ENCODE results near the gene GDNF. TPM values are rescaled to one million over a fixed set of nuclear protein-coding genes. Genes with fewer than 3 reads are reported as not detected.

Gene GDNF
- total RNA-seq, 1 donor from 2014 or later, result 0.57 TPM

DNA sequence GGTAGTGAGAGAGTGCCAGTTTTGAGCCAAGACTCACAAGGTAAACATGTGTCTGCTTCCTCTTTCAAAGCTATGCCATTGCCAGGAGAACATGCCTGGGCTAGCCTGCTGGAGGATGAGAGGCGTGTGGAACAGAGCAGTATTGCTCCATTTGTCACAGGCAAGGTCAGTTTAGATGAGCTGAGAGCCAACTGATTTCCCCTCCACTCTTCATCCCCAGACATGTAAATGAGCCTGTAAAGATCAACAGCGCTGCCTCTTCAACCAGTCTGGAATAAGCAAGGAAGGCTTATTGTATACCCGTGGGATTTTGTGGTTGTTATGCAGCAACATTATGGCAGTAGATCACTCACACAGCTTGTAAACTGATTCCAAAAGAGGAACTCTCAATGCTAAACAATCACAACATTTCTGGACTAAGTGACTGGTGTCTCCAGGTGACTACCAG is 8.2 kb upstream of the GDNF start:
- Mint-ChIP-seq H3K4me3 (ENCODE audit: low read depth) (no peak overlapping the region), H3K36me3 (ENCODE audit: insufficient read depth) (no peaks in the 10 kb centered on the region), H3K27ac (no peak overlapping the region), H3K9me3 (ENCODE audit: low read depth) (no peaks in the 10 kb centered on the region), H3K4me1 (ENCODE audit: low read depth) (no peaks in the 10 kb centered on the region), H3K27me3 (peaks cover 37% of the 10 kb centered on the region)
- DNase-seq (ENCODE audit: low spot score, unreplicated experiment), result no peak
- TF ChIP-seq, protein P1, sequence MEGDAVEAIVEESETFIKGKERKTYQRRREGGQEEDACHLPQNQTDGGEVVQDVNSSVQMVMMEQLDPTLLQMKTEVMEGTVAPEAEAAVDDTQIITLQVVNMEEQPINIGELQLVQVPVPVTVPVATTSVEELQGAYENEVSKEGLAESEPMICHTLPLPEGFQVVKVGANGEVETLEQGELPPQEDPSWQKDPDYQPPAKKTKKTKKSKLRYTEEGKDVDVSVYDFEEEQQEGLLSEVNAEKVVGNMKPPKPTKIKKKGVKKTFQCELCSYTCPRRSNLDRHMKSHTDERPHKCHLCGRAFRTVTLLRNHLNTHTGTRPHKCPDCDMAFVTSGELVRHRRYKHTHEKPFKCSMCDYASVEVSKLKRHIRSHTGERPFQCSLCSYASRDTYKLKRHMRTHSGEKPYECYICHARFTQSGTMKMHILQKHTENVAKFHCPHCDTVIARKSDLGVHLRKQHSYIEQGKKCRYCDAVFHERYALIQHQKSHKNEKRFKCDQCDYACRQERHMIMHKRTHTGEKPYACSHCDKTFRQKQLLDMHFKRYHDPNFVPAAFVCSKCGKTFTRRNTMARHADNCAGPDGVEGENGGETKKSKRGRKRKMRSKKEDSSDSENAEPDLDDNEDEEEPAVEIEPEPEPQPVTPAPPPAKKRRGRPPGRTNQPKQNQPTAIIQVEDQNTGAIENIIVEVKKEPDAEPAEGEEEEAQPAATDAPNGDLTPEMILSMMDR (IDR thresholded peaks at IDR 0.05; ENCODE audit: unreplicated experiment), result no peak

DNA sequence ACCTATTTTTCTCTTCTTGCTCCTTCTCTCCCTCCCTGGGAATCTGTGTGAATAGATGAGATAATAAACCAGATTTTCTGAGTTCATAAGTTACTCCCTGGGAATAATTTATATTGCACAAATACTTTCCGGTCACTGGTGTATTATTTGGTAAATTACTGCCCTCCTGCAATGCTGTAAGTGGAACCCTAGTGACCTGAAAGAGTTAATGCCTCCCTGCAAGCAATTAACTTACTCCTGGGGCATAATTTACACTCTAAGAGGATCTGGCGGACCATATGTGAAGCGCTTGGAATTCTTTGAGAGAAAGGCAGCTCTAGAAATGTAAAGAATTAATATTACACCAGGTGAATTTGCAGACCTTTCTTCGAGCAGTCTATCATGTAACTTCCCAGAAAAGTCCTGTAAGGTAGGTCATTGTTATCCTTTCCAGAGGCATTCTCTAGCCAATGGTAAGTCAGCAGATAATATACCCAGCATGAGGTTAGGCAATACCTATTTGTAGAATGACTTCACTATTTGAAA is 7.0 kb upstream of the GDNF start:
- no peak overlapping the region for H3K27ac Mint-ChIP-seq
- DNase-seq (ENCODE audit: low spot score, unreplicated experiment), result no peak
- H3K9me3 Mint-ChIP-seq (ENCODE audit: low read depth), result no peaks in the 10 kb centered on the region
- H3K4me3 Mint-ChIP-seq (ENCODE audit: low read depth), result no peak overlapping the region
- H3K36me3 Mint-ChIP-seq (ENCODE audit: insufficient read depth), result no peaks in the 10 kb centered on the region
- TF ChIP-seq, protein P1 (IDR thresholded peaks at IDR 0.05; ENCODE audit: unreplicated experiment), result no peak
- H3K27me3 Mint-ChIP-seq, result peaks cover 49% of the 10 kb centered on the region
- no peaks in the 10 kb centered on the region for H3K4me1 Mint-ChIP-seq (ENCODE audit: low read depth)

DNA sequence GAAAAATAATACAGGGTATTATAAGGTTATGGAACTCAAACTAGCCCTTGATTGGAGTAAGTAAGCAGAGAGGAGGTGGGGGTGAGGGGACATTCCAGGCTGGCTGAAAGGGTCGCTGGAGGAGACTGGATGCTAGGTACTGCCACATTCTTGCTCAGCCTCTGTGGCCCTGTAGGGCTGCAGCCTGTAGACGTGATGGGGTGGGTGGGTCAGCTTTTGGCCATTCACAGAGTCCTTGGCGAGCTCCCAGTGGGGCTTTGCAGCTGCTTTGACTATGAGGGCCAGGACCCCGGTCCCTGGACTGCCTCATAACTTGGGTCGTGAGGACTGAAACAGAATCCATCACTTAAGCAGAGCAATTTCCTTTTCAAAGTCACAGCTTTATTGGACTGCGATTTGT is 4.2 kb upstream of the GDNF start:
- Mint-ChIP-seq H3K4me3 (ENCODE audit: low read depth) (no peak overlapping the region), H3K4me1 (ENCODE audit: low read depth) (peaks cover 3% of the 10 kb centered on the region), H3K27me3 (peaks cover 68% of the 10 kb centered on the region), H3K9me3 (ENCODE audit: low read depth) (no peaks in the 10 kb centered on the region), H3K36me3 (ENCODE audit: insufficient read depth) (no peaks in the 10 kb centered on the region), H3K27ac (no peak overlapping the region)
- TF ChIP-seq, protein P1 (IDR thresholded peaks at IDR 0.05; ENCODE audit: unreplicated experiment), result no peak
- no peak for DNase-seq (ENCODE audit: low spot score, unreplicated experiment)

DNA sequence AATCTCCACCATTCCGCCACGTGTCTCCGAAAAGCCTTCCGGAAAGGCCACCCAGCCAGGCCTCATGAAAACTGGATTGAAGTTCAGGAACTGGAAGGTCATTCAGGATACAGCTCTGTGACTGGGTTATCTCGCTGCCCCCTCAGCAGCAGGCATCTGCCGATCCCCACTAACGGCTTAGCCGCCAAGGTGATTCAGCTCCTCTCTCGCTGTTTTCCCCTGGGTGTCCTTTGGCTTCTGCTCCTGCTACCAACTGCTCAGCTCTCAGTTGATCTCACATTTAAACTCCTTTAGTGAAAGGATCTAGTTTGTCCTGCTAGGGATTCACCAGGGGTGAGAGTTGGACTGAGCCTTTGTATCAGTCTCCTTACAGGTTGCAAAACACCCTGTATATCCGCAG is 2.2 kb upstream of the GDNF start:
- H3K27ac Mint-ChIP-seq, result no peak overlapping the region
- no peak for DNase-seq (ENCODE audit: low spot score, unreplicated experiment)
- TF ChIP-seq, protein P1 (IDR thresholded peaks at IDR 0.05; ENCODE audit: unreplicated experiment), result no peak
- peaks cover 10% of the 10 kb centered on the region for H3K4me1 Mint-ChIP-seq (ENCODE audit: low read depth)
- H3K27me3 Mint-ChIP-seq, result peaks cover 82% of the 10 kb centered on the region
- peak overlapping the region; percentile 29 for H3K4me3 Mint-ChIP-seq (ENCODE audit: low read depth)
- H3K9me3 Mint-ChIP-seq (ENCODE audit: low read depth), result no peaks in the 10 kb centered on the region
- H3K36me3 Mint-ChIP-seq (ENCODE audit: insufficient read depth), result no peaks in the 10 kb centered on the region

DNA sequence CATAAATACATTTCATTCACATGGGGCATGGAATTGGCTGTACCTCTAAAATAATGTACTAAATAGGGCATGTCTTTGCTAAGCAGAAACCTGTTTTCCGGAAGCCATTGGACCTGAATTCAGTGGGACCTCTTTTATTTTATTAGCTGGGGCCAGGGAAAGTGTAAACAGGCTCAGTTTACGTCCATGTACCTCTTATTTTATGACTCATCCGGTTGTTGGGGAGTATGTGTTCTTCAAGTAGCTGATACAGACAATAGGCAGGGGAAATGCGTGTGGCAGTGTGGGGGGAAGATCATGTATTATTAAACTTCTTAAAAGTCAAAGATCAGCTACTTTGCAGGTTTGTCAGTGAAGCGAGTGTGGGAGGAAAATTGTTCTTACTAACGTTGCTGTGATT is 1.4 kb upstream of the GDNF start:
- TF ChIP-seq, protein P1 (IDR thresholded peaks at IDR 0.05; ENCODE audit: unreplicated experiment), result no peak
- Mint-ChIP-seq H3K27ac (no peak overlapping the region), H3K4me3 (ENCODE audit: low read depth) (no peak overlapping the region), H3K27me3 (peaks cover 84% of the 10 kb centered on the region), H3K36me3 (ENCODE audit: insufficient read depth) (no peaks in the 10 kb centered on the region), H3K4me1 (ENCODE audit: low read depth) (peaks cover 11% of the 10 kb centered on the region), H3K9me3 (ENCODE audit: low read depth) (no peaks in the 10 kb centered on the region)
- no peak for DNase-seq (ENCODE audit: low spot score, unreplicated experiment)

Measured in progenitor cell of endocrine pancreas (in vitro differentiated cells).